HepG2 (cell line): ENCODE results near the gene ATG7. TPM values are rescaled to one million over a fixed set of nuclear protein-coding genes. Genes with fewer than 3 reads are reported as not detected.
"Not testable (repeated sequence)": the region's sequence is repeated elsewhere in the genome, so short reads cannot be mapped to it uniquely, and the experiment has no call there.

Experiments used
- ATAC-seq: fragments of 200-7000 bp; cut with Tn5 transposase; 3 replicates; pipeline ENCODE4 v1.9.1; 2020; ENCODE audit warnings: mild to moderate bottlenecking, moderate library complexity
- BruUV-seq: library from RNA; stranded (reverse); fragments of 400-500 nt; replicated peaks from 2 replicates; lab custom pipeline; 2021; lab: Mats Ljungman, UMichigan
- CTCF ChIA-PET: fragments of 300-600 bp; formaldehyde crosslinking; extraction: SDS; loops from one replicate; lab custom pipeline; 2021; ENCODE audit warnings: low total read pairs, inconsistent platforms, low intra/inter-chr PET ratio; lab: Yijun Ruan, JAX
- POLR2A ChIA-PET: fragments of 350-600 bp; sonication (Branson Sonifier 250); formaldehyde crosslinking; loops from one replicate; lab custom pipeline; 2020; ENCODE audit warnings: antibody characterized with exemption, inconsistent platforms; lab: Yijun Ruan, JAX
- DNase-seq: peaks from one replicate; pipeline ENCODE4 v3.0.0-alpha.2; 2015; ENCODE audit warnings: low spot score
- FAIRE-seq: peaks from 3 replicates; lab custom pipeline; 2011; peaks lifted over from hg19 to GRCh38; lab: Jason Lieb, UNC
- H2AFZ ChIP-seq: one replicate; pipeline ENCODE4 v1.6.1; 2011; ENCODE audit warnings: low read length, inconsistent platforms
- H3K27ac ChIP-seq: fragments of 300-600 bp; 3 replicates; pipeline ENCODE4 v1.8.0; 2011; ENCODE audit warnings: mixed run types, mild to moderate bottlenecking, mixed read lengths, low read length, inconsistent platforms; ENCODE audit not compliant: insufficient read depth; ENCODE audit errors: extremely low read length
- H3K27me3 ChIP-seq, 2 experiments: fragments of 200-600 bp in 1 of 2; 2 replicates in 1 of 2; 3 replicates in 1 of 2; pipeline versions ENCODE4 v1.6.0 to v1.8.0; 2011; ENCODE audit warnings: low read length in 2 of 2, mild to moderate bottlenecking in 2 of 2, moderate library complexity in 2 of 2, inconsistent platforms in 1 of 2; ENCODE audit not compliant: insufficient read depth in 2 of 2, control insufficient read depth in 1 of 2
- H3K36me3 ChIP-seq, 2 experiments: fragments of 200-600 bp in 1 of 2; replicated peaks in 1 of 2; 2 replicates in 1 of 2; 3 replicates in 1 of 2; pipeline versions ENCODE4 v1.5.1 to v1.8.0; 2011; ENCODE audit warnings: low read length in 2 of 2, inconsistent platforms in 1 of 2; ENCODE audit not compliant: insufficient read depth in 2 of 2, control insufficient read depth in 1 of 2
- H3K4me1 ChIP-seq: 2 replicates; pipeline ENCODE4 v1.5.1; 2012; ENCODE audit warnings: low read length, inconsistent platforms; ENCODE audit not compliant: insufficient read depth
- H3K4me2 ChIP-seq: 2 replicates; pipeline ENCODE4 v1.6.0; 2011; ENCODE audit warnings: low read depth, low read length, inconsistent platforms
- H3K4me3 ChIP-seq, 3 experiments: fragments of 200-600 bp in 1 of 3; sonication (generic), shearing (Covaris generic) in 1 of 3; replicated peaks in 1 of 3; 2 replicates each; pipeline ENCODE4 v1.5.1; 2011 to 2016; ENCODE audit warnings: low read length in 3 of 3, inconsistent platforms in 2 of 3, low read depth in 2 of 3, mild to moderate bottlenecking in 2 of 3, control low read depth in 1 of 3, mixed read lengths in 1 of 3; ENCODE audit not compliant: insufficient read depth in 1 of 3
- H3K79me2 ChIP-seq: one replicate; pipeline ENCODE4 v1.6.1; 2011; ENCODE audit warnings: low read length, inconsistent platforms; ENCODE audit not compliant: insufficient read depth
- H3K9ac ChIP-seq: 2 replicates; pipeline ENCODE4 v1.6.0; 2011; ENCODE audit warnings: mild to moderate bottlenecking, low read depth, low read length, inconsistent platforms; ENCODE audit not compliant: insufficient read depth
- H3K9me3 ChIP-seq: 2 replicates; pipeline ENCODE4 v1.5.1; 2012; ENCODE audit warnings: mild to moderate bottlenecking, low read length
- H4K20me1 ChIP-seq: 2 replicates; pipeline ENCODE4 v1.6.0; 2011; ENCODE audit warnings: inconsistent platforms, mild to moderate bottlenecking, low read length, moderate library complexity; ENCODE audit not compliant: insufficient read depth
- CBFB ChIP-seq: sonication (generic); formaldehyde crosslinking; IDR thresholded peaks from 2 replicates; pipeline ENCODE4 v1.4.0; 2020; ENCODE audit warnings: missing genetic modification reagents
- E2F2 ChIP-seq: sonication (generic); formaldehyde crosslinking; IDR thresholded peaks from 2 replicates; pipeline ENCODE4 v1.4.0; 2020; ENCODE audit warnings: missing genetic modification reagents, borderline replicate concordance
- HMG20A ChIP-seq: IDR thresholded peaks from 2 replicates; pipeline ENCODE4 v1.6.1; 2016; ENCODE audit warnings: borderline replicate concordance
- MATR3 ChIP-seq: sonication (generic); formaldehyde crosslinking; IDR thresholded peaks from 2 replicates; pipeline ENCODE4 v1.4.0; 2020; ENCODE audit warnings: missing genetic modification reagents
- NBN ChIP-seq: fragments of 450-650 bp; conservative IDR thresholded peaks from 2 replicates; pipeline ENCODE4 v1.6.1; 2017
- ZMYM2 ChIP-seq: sonication (generic); formaldehyde crosslinking; IDR thresholded peaks from 2 replicates; pipeline ENCODE4 v1.8.0; 2022; ENCODE audit warnings: mild to moderate bottlenecking, missing genetic modification reagents
- ZNF615 ChIP-seq: sonication (generic); formaldehyde crosslinking; IDR thresholded peaks from 2 replicates; pipeline ENCODE4 v1.5.0; 2020; ENCODE audit warnings: mild to moderate bottlenecking, missing genetic modification reagents, borderline replicate concordance
- ZNF629 ChIP-seq: sonication (generic); formaldehyde crosslinking; conservative IDR thresholded peaks from 2 replicates; pipeline ENCODE4 v1.5.0; 2020; ENCODE audit warnings: missing genetic modification reagents
- ZNF747 ChIP-seq: sonication (generic); formaldehyde crosslinking; IDR thresholded peaks from 2 replicates; pipeline ENCODE4 v1.8.1; 2023; ENCODE audit warnings: missing genetic modification reagents, mild to moderate bottlenecking, borderline replicate concordance
- WGBS: methylation state at CpG from one replicate; pipeline ENCODE4 v1.1.6; 2017; ENCODE audit warnings: low lambda C conversion rate; 5-methylcytosine and 5-hydroxymethylcytosine counted together
- in situ Hi-C: cut with HindIII; loops from 2 replicates; pipeline ENCODE4 v1.10.0; 2017; ENCODE audit warnings: low pct_unique_long_range_greater_than_20kb; ENCODE audit not compliant: extremely low pct_ligation_motif_present
- intact Hi-C: fragments of 100-400 bp; cut with micrococcal nuclease; formaldehyde crosslinking; loops from one replicate; pipeline ENCODE4 v1.10.0; 2022; ENCODE audit not compliant: unreplicated experiment
- polyA plus RNA-seq, 8 experiments: library from polyadenylated mRNA; depleted of rRNA in 3 of 8; stranded (reverse) in 7 of 8; unstranded in 1 of 8; fragments of >200 nt; fragmentation: Illumina TruSeq in 4 of 8; extraction: Trizol in 4 of 8; gene quantifications; 2 replicates each; pipeline versions ENCODE4 v1.2.1 to v1.2.3, GENCODE V29; 2011 to 2016; ENCODE audit warnings: low read depth in 4 of 8, missing spikeins in 1 of 8, mixed read lengths in 1 of 8; ENCODE audit not compliant: insufficient read depth in 1 of 8
- total RNA-seq, 5 experiments: library from RNA; depleted of rRNA; stranded (reverse); fragments of >200 nt; fragmentation: Illumina TruSeq; extraction: Trizol; gene quantifications; 2 replicates each; pipeline ENCODE4 v1.2.3, GENCODE V29; 2016; ENCODE audit warnings: low read depth in 1 of 5

The ATG7 gene
- total and polyA plus RNA-seq, 2 of the 13 experiments (the other 11 are each of a cell fraction or from before 2014, with no cell fraction given) = 7.8 to 22.1 TPM

- H2AFZ ChIP-seq, H3K9ac ChIP-seq, H3K27me3 ChIP-seq, H3K4me2 ChIP-seq, BruUV-seq, FAIRE-seq, POLR2A ChIA-PET, CTCF ChIA-PET, DNase-seq, H3K9me3 ChIP-seq, H3K4me3 ChIP-seq, H3K27ac ChIP-seq, H4K20me1 ChIP-seq, in situ Hi-C loops, intact Hi-C loops, H3K79me2 ChIP-seq, H3K36me3 ChIP-seq, ATAC-seq: not testable (repeated sequence)
- WGBS = no CpG with 5 or more reads among the region's 20 CpGs
- peaks cover 36% of the 10 kb centered on the region for H3K4me1 ChIP-seq
Observed at GRCh38 chr3:11511606-11512005, 239.4 kb downstream of the ATG7 start.

- ATAC-seq, H3K9me3 ChIP-seq, H3K27ac ChIP-seq, POLR2A ChIA-PET, H3K4me3 ChIP-seq, H3K4me2 ChIP-seq, CTCF ChIA-PET, H2AFZ ChIP-seq, H3K79me2 ChIP-seq, H3K9ac ChIP-seq, H3K36me3 ChIP-seq, H4K20me1 ChIP-seq, H3K27me3 ChIP-seq, DNase-seq, intact Hi-C loops, in situ Hi-C loops, BruUV-seq, FAIRE-seq: not testable (repeated sequence)
- WGBS = 100% methylated on average over 10 of the region's 27 CpGs
- peaks cover 34% of the 10 kb centered on the region for H3K4me1 ChIP-seq
Observed at GRCh38 chr3:11513125-11513816, 241.1 kb downstream of the ATG7 start.

GRCh38 chr3:11513817-11514135, 241.6 kb downstream of the ATG7 start:
- ChIA-PET CTCF (no interaction called here), POLR2A (no interaction called here)
- DNase-seq = no peak
- intact Hi-C loops = no loop called here
- BruUV-seq = no TSS peak
- H3K4me2 ChIP-seq = no peak overlapping the region
- H3K36me3 ChIP-seq = no peaks in the 10 kb centered on the region
- H2AFZ ChIP-seq = no peak overlapping the region
- H3K79me2 ChIP-seq = no peaks in the 10 kb centered on the region
- in situ Hi-C loops = no loop called here
- no peaks in the 10 kb centered on the region for H4K20me1 ChIP-seq
- WGBS = 91% methylated on average over 3 of the region's 3 CpGs
- H3K27me3 ChIP-seq = no peaks in the 10 kb centered on the region
- H3K4me1 ChIP-seq = peaks cover 34% of the 10 kb centered on the region
- FAIRE-seq = no peak
- H3K27ac ChIP-seq = no peak overlapping the region
- no peak overlapping the region for H3K9ac ChIP-seq
- H3K4me3 ChIP-seq = no peak overlapping the region
- ATAC-seq = no peak
- no peaks in the 10 kb centered on the region for H3K9me3 ChIP-seq
- no peak for TF ChIP-seq ZMYM2 (CRISPR knock-in tag)
- TF ChIP-seq ZNF629 (CRISPR knock-in tag) = no peak
- TF ChIP-seq MATR3 = no peak
- TF ChIP-seq CBFB = no peak
- no peak for TF ChIP-seq E2F2 (CRISPR knock-in tag)
- no peak for TF ChIP-seq HMG20A (CRISPR knock-in tag)
- TF ChIP-seq ZNF615 (CRISPR knock-in tag) = no peak
- TF ChIP-seq ZNF747 = no peak
- no peak for TF ChIP-seq NBN
